Epithelial cell of esophagus (primary cell): ENCODE measurements around the gene SLC30A1.

Experiments used
- DNase-seq: peaks from one replicate; pipeline ENCODE4 v3.0.0; 2010; ENCODE audit warnings: low read depth
- H3K4me3 ChIP-seq: 2 replicates; pipeline ENCODE4 v1.5.1; 2011; ENCODE audit warnings: mild to moderate bottlenecking, low read length, control low read depth
- TF ChIP-seq, protein P1 (sequence below): IDR thresholded peaks from 2 replicates; pipeline ENCODE4 v1.5.1; 2011; ENCODE audit warnings: low read depth, mild to moderate bottlenecking, low read length, control low read depth, inconsistent platforms; ENCODE audit not compliant: insufficient read depth; ENCODE audit errors: missing control alignments

Gene SLC30A1

DNA sequence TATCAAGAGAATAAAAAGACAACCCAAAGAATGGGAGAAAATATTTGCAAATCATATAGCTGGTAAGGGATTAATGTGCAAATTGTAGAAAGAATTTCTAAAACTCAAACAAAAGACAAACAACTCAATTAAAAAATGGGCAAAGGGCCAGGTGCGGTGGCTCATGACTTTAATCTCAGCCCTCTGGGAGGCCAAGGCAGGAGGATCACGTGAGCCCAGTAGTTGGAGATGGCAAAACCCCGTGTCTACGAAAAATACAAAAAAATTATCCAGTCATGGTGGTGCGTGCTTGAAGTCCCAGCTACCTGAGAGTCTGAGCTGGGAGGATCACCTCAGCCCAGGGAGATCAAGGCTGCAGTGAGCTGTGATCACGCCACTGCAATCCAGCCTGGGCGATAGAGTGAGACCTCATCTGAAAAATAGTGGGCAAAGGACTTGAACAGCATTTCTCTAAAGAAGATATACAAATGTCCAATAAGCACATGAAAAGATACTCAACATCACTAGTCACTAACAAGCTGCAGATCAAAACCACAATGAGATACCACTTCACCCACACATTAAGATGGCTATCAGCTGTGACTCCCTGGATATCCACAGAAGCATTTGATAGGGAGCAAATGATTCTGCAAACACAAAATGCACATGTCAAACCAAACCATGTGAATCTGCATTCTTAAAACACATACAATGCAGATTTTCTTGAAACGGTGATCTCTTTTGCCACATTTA, 20.9 kb downstream of the SLC30A1 start:
- no peak overlapping the region for H3K4me3 ChIP-seq
- DNase-seq, result no peak
- TF ChIP-seq, protein P1, sequence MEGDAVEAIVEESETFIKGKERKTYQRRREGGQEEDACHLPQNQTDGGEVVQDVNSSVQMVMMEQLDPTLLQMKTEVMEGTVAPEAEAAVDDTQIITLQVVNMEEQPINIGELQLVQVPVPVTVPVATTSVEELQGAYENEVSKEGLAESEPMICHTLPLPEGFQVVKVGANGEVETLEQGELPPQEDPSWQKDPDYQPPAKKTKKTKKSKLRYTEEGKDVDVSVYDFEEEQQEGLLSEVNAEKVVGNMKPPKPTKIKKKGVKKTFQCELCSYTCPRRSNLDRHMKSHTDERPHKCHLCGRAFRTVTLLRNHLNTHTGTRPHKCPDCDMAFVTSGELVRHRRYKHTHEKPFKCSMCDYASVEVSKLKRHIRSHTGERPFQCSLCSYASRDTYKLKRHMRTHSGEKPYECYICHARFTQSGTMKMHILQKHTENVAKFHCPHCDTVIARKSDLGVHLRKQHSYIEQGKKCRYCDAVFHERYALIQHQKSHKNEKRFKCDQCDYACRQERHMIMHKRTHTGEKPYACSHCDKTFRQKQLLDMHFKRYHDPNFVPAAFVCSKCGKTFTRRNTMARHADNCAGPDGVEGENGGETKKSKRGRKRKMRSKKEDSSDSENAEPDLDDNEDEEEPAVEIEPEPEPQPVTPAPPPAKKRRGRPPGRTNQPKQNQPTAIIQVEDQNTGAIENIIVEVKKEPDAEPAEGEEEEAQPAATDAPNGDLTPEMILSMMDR, result no peak

DNA sequence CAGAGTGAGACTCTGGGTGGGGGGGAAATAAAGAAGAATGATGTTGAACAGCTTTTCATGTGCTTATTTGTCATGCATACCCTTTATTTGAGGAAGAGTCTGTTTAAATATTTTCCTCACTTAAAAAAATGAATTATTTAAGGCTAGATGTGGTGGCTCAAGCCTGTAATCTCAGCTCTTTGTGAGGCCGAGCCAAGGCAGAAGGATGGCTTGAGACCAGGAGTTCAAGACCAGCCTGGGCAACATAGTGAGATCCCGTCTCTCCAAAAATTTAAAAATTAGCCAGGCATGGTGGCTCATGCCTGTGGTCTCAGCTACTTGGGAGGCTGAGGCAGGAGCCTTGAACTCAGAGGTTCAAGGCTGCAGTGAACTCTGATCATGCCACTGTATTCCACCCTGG, 25.4 kb downstream of the SLC30A1 start:
- DNase-seq, result no peak
- H3K4me3 ChIP-seq, result no peak overlapping the region
- TF ChIP-seq, protein P1, result no peak

DNA sequence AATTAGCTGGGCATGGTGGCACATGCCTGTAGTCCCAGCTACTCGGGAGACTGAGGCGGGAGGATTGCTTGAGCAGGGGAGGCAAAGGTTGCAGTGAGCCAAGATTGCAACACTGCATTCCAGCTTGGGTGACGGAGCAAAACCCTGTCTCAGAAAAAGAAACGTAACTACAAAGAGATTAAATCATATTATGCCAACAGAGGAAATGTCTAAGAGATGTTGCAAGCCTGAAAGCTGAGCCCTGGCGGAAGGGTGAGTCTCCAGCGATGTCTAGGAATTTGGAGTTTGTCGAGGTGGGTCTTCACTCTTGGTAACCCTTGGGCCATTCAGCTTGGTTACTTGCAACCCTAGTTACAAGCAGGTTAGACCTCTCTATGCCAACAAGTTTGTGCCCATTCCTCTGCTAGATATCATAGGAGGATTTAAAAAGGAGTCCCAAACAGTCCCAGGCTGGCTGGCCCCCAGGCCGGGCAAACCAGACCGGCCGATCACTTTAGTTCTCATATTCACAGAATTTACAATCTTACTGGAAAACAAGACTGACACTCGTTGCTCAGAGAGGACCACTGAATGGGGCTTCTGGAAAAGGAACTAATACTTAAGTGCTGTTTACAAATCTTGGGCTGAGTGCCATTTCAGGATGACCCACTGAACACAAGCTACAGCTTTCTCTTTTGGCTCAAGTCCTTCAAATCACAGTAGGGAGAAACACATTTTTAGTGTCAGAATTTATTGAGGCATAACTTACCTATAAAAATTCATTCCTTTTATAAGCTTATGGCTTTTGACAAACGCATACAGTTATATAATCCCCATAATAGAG, 27.1 kb downstream of the SLC30A1 start:
- TF ChIP-seq, protein P1, result no peak
- DNase-seq, result peak; percentile 93
- H3K4me3 ChIP-seq, result no peak overlapping the region

DNA sequence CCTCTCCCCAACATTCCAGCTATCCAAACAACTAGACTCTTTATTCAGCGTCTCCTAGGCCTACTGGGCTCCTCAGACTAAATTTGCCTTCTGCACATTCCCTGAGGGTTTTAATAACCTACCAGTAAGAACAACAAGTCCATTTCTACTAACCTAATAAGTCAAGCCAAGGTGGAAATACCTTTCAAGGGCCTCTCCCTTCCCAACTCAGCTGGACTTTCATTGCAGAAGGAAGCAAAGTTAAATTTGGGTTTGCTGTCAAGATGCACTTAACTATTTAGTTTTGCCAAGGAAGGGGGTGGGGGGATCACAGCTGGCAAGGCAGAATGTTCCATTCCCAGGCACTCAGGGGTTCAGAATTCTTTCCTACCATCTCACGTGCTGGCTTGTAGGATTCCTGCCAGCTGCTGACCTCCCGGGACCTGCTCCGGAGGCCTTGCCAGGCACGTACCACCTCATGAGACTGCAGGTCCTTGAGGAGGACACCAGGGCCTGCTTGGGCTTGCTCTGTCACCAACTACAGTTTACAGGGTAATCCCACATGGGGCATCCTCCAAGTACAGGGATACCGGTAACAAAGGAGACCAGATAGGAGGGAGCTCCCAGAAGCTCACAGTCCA, 29.8 kb downstream of the SLC30A1 start:
- H3K4me3 ChIP-seq, result no peak overlapping the region
- no peak for DNase-seq
- TF ChIP-seq, protein P1, result no peak

DNA sequence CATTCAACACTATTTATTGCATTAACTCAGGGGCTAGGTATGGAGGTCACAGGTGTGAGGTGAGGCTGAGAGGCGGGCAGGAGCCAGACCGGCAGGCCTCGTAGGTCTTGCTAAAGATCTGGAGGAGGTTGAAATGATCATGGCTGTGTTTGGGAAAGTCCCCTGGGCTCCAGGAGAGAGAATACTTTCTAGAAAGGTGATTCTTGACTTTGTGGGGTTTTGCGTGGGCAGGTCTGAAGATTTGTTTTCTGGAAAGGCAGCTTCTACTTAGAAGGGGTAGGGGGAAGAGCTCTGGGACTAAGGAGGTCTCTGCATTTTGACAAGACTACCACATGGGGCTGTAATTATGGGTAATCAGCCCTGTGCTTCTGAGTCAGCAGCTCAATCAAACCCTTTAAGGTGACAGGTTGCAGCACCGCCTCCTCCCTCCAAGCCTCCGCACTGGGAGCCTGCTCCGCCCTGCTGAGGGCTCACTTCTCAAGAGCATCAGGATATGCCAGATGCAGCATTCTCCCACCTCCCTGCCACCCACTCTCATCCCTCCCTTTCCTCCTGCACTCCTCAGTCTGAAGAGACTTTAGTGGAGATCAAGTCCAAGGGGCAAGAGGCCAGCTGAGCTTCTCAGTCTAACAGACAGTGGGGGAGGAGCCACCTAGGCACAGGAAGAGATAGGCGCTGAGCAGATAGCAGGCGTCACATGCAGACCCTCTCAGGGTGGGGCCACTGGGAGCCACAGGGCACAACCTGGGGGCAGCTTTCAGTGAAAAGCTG, 30.5 kb downstream of the SLC30A1 start:
- TF ChIP-seq, protein P1, result no peak

DNA sequence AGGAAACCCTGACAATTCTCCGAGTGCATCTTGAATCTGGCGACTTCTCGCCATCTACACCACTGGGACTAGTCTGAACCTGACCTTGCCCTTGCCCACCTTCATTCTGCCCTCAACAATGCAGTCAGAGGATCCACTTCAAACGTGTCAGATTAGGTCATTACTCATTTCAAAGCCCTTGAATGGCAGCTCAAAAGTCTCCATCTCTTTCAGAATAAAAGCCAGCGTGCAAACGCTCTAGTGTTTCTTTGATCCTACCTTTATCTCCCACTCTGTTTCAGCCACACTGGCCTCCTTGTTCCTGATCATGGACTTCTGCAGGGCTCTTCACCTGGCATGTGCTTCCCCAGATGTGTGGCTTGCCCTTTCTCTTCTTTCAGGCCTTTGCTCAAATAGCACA, 31.3 kb downstream of the SLC30A1 start:
- TF ChIP-seq, protein P1, result no peak
- no peak for DNase-seq
- no peak overlapping the region for H3K4me3 ChIP-seq

More for the DNA sequence above, 30.5 kb downstream of the SLC30A1 start:
- H3K4me3 ChIP-seq, result no peak overlapping the region
- peak; percentile 47 for DNase-seq
